NCI-H1436 treated with DMSO at 0.1 percent for 48 hours (cell line): ENCODE data around the gene F13A1.

Experiments
- DNase-seq: peaks from one replicate; lab custom pipeline; 2025; lab: John Stamatoyannopoulos, UW

Gene F13A1

GRCh38 chr6:6243846-6244245, 76.6 kb downstream of the F13A1 start:
- no peak for DNase-seq

GRCh38 chr6:6239598-6240581, 80.6 kb downstream of the F13A1 start:
- no peak for DNase-seq

GRCh38 chr6:6236730-6237469, 83.6 kb downstream of the F13A1 start:
- DNase-seq: no peak

GRCh38 chr6:6235786-6236185, 84.7 kb downstream of the F13A1 start:
- DNase-seq: no peak

- DNase-seq: no peak
These were observed 85.5 kb downstream of the F13A1 start for GRCh38 chr6:6234963-6235362.

GRCh38 chr6:6230286-6230685, 90.2 kb downstream of the F13A1 start:
- no peak for DNase-seq

- no peak for DNase-seq
These were observed 92.6 kb downstream of the F13A1 start for GRCh38 chr6:6227896-6228295.

- DNase-seq: no peak
These were observed 94.5 kb downstream of the F13A1 start for GRCh38 chr6:6225885-6226529.

GRCh38 chr6:6224933-6225486, 95.5 kb downstream of the F13A1 start:
- DNase-seq: no peak

GRCh38 chr6:6221787-6222535, 98.5 kb downstream of the F13A1 start:
- no peak for DNase-seq

- no peak for DNase-seq
These were observed 99.7 kb downstream of the F13A1 start for GRCh38 chr6:6220718-6221117.

GRCh38 chr6:6219716-6220115, 100.7 kb downstream of the F13A1 start:
- no peak for DNase-seq

- no peak for DNase-seq
These were observed 101.7 kb downstream of the F13A1 start for GRCh38 chr6:6218759-6219085.

- no peak for DNase-seq
These were observed 102.4 kb downstream of the F13A1 start for GRCh38 chr6:6217855-6218758.

GRCh38 chr6:6210994-6211393, 109.5 kb downstream of the F13A1 start:
- no peak for DNase-seq

- no peak for DNase-seq
These were observed 117.6 kb downstream of the F13A1 start for GRCh38 chr6:6202886-6203285.

GRCh38 chr6:6201200-6201599, 119.3 kb downstream of the F13A1 start:
- DNase-seq: no peak

- DNase-seq: no peak
These were observed 120.8 kb downstream of the F13A1 start for GRCh38 chr6:6199678-6200077.

GRCh38 chr6:6196762-6197161, 123.7 kb downstream of the F13A1 start:
- no peak for DNase-seq

- DNase-seq: no peak
These were observed 125.4 kb downstream of the F13A1 start for GRCh38 chr6:6195080-6195479.
